ENCODE measurements around the gene CNPPD1. TPM values are rescaled to one million over a fixed set of nuclear protein-coding genes. Genes with fewer than 3 reads are reported as not detected.

CNPPD1 gene
- total RNA-seq, 2 experiments from 2014 or later, result 42.3 to 43.4 TPM

GRCh38 chr2:219125886-219126270 is 50.8 kb downstream of the CNPPD1 start:
- POLR2A ChIA-PET, result no interaction called here

GRCh38 chr2:219125225-219125885 is 51.4 kb downstream of the CNPPD1 start:
- H3K36me3 Mint-ChIP-seq (ENCODE audit: low read depth), result no peaks in the 10 kb centered on the region
- no peak overlapping the region for H3K4me3 Mint-ChIP-seq
- no peak overlapping the region for H3K27ac Mint-ChIP-seq
- peaks cover 30% of the 10 kb centered on the region for H3K4me1 Mint-ChIP-seq (ENCODE audit: low read depth)
- intact Hi-C loops (cut with DNase I, micrococcal nuclease), result loop anchor here in 1 of 2 experiments (2.0 kb wide), 1 partner anchor 37 kb away; no protein-coding TSS in a partner anchor
- ATAC-seq (ENCODE audit: poor library complexity) (no peak), DNase-seq (no peak)
- Histone ChIP-seq H3K9me3 (ENCODE audit: control insufficient read depth in 1 of 2, insufficient read depth in 1 of 2, low read length in 2 of 2) (no peaks in the 10 kb centered on the region), H3K4me3 (ENCODE audit: low read length) (no peak overlapping the region), H3K27me3 (ENCODE audit: control insufficient read depth in 1 of 2, insufficient read depth in 2 of 2, low read length in 2 of 2) (no peaks in the 10 kb centered on the region), H3K36me3 (ENCODE audit: insufficient read depth, low read length) (peaks cover 7% of the 10 kb centered on the region), H3K27ac (ENCODE audit: low read depth in 1 of 2, low read length in 2 of 2) (no peak overlapping the region), H3K4me1 (ENCODE audit: insufficient read depth, low read length) (peaks cover 7% of the 10 kb centered on the region)
- POLR2A ChIA-PET, result no interaction called here
- H3K27me3 Mint-ChIP-seq, result no peaks in the 10 kb centered on the region
- no peak for TF ChIP-seq CTCF (IDR thresholded peaks at IDR 0.05)
- CTCF ChIA-PET, result no interaction called here
- no peaks in the 10 kb centered on the region for H3K9me3 Mint-ChIP-seq

More at GRCh38 chr2:219125886-219126270, 50.8 kb downstream of the CNPPD1 start:
- intact Hi-C loops (cut with DNase I, micrococcal nuclease), result loop anchor here in 1 of 2 experiments (2.0 kb wide), 1 partner anchor 37 kb away; no protein-coding TSS in a partner anchor
- Mint-ChIP-seq H3K4me3 (no peak overlapping the region), H3K27ac (no peak overlapping the region), H3K4me1 (ENCODE audit: low read depth) (peaks cover 30% of the 10 kb centered on the region), H3K36me3 (ENCODE audit: low read depth) (peaks cover 3% of the 10 kb centered on the region), H3K27me3 (no peaks in the 10 kb centered on the region), H3K9me3 (no peaks in the 10 kb centered on the region)
- ATAC-seq (ENCODE audit: poor library complexity) (no peak), DNase-seq (no peak)
- H3K27me3 ChIP-seq (ENCODE audit: control insufficient read depth in 1 of 2, insufficient read depth in 2 of 2, low read length in 2 of 2), result no peaks in the 10 kb centered on the region
- H3K4me1 ChIP-seq (ENCODE audit: insufficient read depth, low read length), result peaks cover 7% of the 10 kb centered on the region
- H3K27ac ChIP-seq (ENCODE audit: low read depth in 1 of 2, low read length in 2 of 2), result no peak overlapping the region
- peaks cover 8% of the 10 kb centered on the region for H3K36me3 ChIP-seq (ENCODE audit: insufficient read depth, low read length)
- CTCF ChIA-PET, result no interaction called here
- no peak for TF ChIP-seq CTCF (IDR thresholded peaks at IDR 0.05)
- H3K9me3 ChIP-seq (ENCODE audit: control insufficient read depth in 1 of 2, insufficient read depth in 1 of 2, low read length in 2 of 2), result no peaks in the 10 kb centered on the region
- H3K4me3 ChIP-seq (ENCODE audit: low read length), result no peak overlapping the region

GRCh38 chr2:219124381-219125110 is 52.2 kb downstream of the CNPPD1 start:
- no peak for ATAC-seq (ENCODE audit: poor library complexity)
- Mint-ChIP-seq H3K4me1 (ENCODE audit: low read depth) (peaks cover 30% of the 10 kb centered on the region), H3K9me3 (no peaks in the 10 kb centered on the region), H3K27ac (no peak overlapping the region), H3K4me3 (no peak overlapping the region), H3K27me3 (no peaks in the 10 kb centered on the region), H3K36me3 (ENCODE audit: low read depth) (peaks cover under 1% of the 10 kb centered on the region)
- ChIA-PET CTCF (no interaction called here), POLR2A (no interaction called here)
- no peaks in the 10 kb centered on the region for H3K27me3 ChIP-seq (ENCODE audit: control insufficient read depth in 1 of 2, insufficient read depth in 2 of 2, low read length in 2 of 2)
- no peak overlapping the region for H3K4me3 ChIP-seq (ENCODE audit: low read length)
- no peak for TF ChIP-seq CTCF (IDR thresholded peaks at IDR 0.05)
- peaks cover 1% of the 10 kb centered on the region for H3K36me3 ChIP-seq (ENCODE audit: insufficient read depth, low read length)
- DNase-seq, result peak in 2 of 14 experiments; percentile 6 to 29
- H3K27ac ChIP-seq (ENCODE audit: low read depth in 1 of 2, low read length in 2 of 2), result no peak overlapping the region
- H3K9me3 ChIP-seq (ENCODE audit: control insufficient read depth in 1 of 2, insufficient read depth in 1 of 2, low read length in 2 of 2), result no peaks in the 10 kb centered on the region
- intact Hi-C loops (cut with DNase I, micrococcal nuclease), result loop anchor here in 1 of 2 experiments (2.0 kb wide), 1 partner anchor 36 kb away; no protein-coding TSS in a partner anchor
- H3K4me1 ChIP-seq (ENCODE audit: insufficient read depth, low read length), result peaks cover 7% of the 10 kb centered on the region
